ENCODE data around the gene NAALADL2. TPM values are rescaled to one million over a fixed set of nuclear protein-coding genes. Genes with fewer than 3 reads are reported as not detected.

Gene NAALADL2
- total RNA-seq, 1 experiment from 2014 or later = 1.6 TPM

- Histone ChIP-seq H3K4me2 (ENCODE audit: insufficient read depth, insufficient read length, low read length) (no peak overlapping the region), H3K79me2 (ENCODE audit: insufficient read depth, low read length) (no peaks in the 10 kb centered on the region), H4K91ac (ENCODE audit: insufficient read length, low read depth, low read length) (no peak overlapping the region), H2BK12ac (ENCODE audit: insufficient read length, low read depth, low read length) (no peak overlapping the region), H3K9me3 (ENCODE audit: control insufficient read depth, low read depth, low read length) (no peaks in the 10 kb centered on the region), H3K4ac (ENCODE audit: low read depth, low read length) (no peak overlapping the region), H4K5ac (ENCODE audit: insufficient read length, low read depth, low read length) (no peak overlapping the region), H3T11ph (ENCODE audit: low read length) (no peak overlapping the region), H3K23ac (ENCODE audit: insufficient read length, low read depth, low read length) (no peak overlapping the region), H2BK20ac (ENCODE audit: low read depth, low read length, poor library complexity, severe bottlenecking) (no peak overlapping the region), H3K9ac (ENCODE audit: extremely low read depth, insufficient read length, low read length) (no peak overlapping the region), H2AFZ (ENCODE audit: low read length) (no peak overlapping the region), H2BK5ac (ENCODE audit: insufficient read length, low read length) (no peak overlapping the region), H2AK5ac (ENCODE audit: insufficient read length, low read length) (no peak overlapping the region), H3K18ac (ENCODE audit: insufficient read length, low read depth, low read length) (no peak overlapping the region), H3K14ac (ENCODE audit: insufficient read depth, low read length) (no peak overlapping the region), H2BK120ac (ENCODE audit: low read depth, low read length, poor library complexity, severe bottlenecking) (no peak overlapping the region), H3K56ac (ENCODE audit: insufficient read length, low read depth, low read length) (no peak overlapping the region), H4K20me1 (ENCODE audit: control insufficient read depth, insufficient read depth, insufficient read length) (no peaks in the 10 kb centered on the region), H3K27me3 (ENCODE audit: insufficient read depth, low read length) (no peaks in the 10 kb centered on the region), H3K79me1 (ENCODE audit: insufficient read depth, low read depth, low read length, poor library complexity, severe bottlenecking) (no peaks in the 10 kb centered on the region), H3K27ac (ENCODE audit: insufficient read length, low read depth, low read length) (no peak overlapping the region), H2BK15ac (ENCODE audit: low read depth, low read length) (no peak overlapping the region), H3K4me1 (ENCODE audit: insufficient read depth, low read length) (no peaks in the 10 kb centered on the region), H3K23me2 (ENCODE audit: insufficient read length, low read depth, low read length, poor library complexity, severe bottlenecking) (no peaks in the 10 kb centered on the region), H4K8ac (replicated peaks; ENCODE audit: insufficient read length, low read depth, low read length) (no peak overlapping the region)
- H3K27me3 Mint-ChIP-seq (ENCODE audit: low read depth) = no peaks in the 10 kb centered on the region
- no peaks in the 10 kb centered on the region for H3K9me3 Mint-ChIP-seq
- no peak overlapping the region for H3K4me3 Mint-ChIP-seq
- no peak overlapping the region for H3K27ac Mint-ChIP-seq
- H3K36me3 Mint-ChIP-seq (ENCODE audit: insufficient read depth in 1 of 3, low read depth in 3 of 3) = no peaks in the 10 kb centered on the region
- no peak for TF ChIP-seq CTCF (conservative IDR thresholded peaks at IDR 0.05)
- no peaks in the 10 kb centered on the region for H3K4me1 Mint-ChIP-seq
- no peak for DNase-seq
- no CpG with 5 or more reads among the region's 1 CpG for WGBS (ENCODE audit: extremely low coverage, insufficient read length, low lambda C conversion rate)
Observed at GRCh38 chr3:175272392-175272791, 413.3 kb downstream of the NAALADL2 start.

Data from H9 (cell line).